Brain microvascular endothelial cell (primary cell): ENCODE data around the gene PRCD.

Experiments
- DNase-seq: peaks from one replicate; pipeline ENCODE4 v3.0.0-alpha.2; 2020
- H3K27ac ChIP-seq: fragments of 250-450 bp; sonication (Bioruptor Pico); 2 replicates; pipeline ENCODE4 v1.5.1; 2020; ENCODE audit warnings: mild to moderate bottlenecking, moderate library complexity
- H3K27me3 ChIP-seq: fragments of 250-450 bp; sonication (Bioruptor Pico); replicated peaks from 2 replicates; pipeline ENCODE4 v1.5.1; 2020; ENCODE audit warnings: mild to moderate bottlenecking
- H3K36me3 ChIP-seq: fragments of 250-450 bp; sonication (Bioruptor Pico); replicated peaks from 2 replicates; pipeline ENCODE4 v1.5.1; 2020; ENCODE audit warnings: mild to moderate bottlenecking
- H3K4me3 ChIP-seq: 2 replicates; pipeline ENCODE4 v1.5.1; 2011; ENCODE audit warnings: low read depth, mild to moderate bottlenecking, control low read depth, low read length, moderate library complexity
- CTCF ChIP-seq: IDR thresholded peaks from 2 replicates; pipeline ENCODE4 v1.5.1; 2011; ENCODE audit warnings: low read depth, mild to moderate bottlenecking, moderate library complexity, low read length, control low read depth, inconsistent platforms; ENCODE audit errors: missing control alignments
- in situ Hi-C: cut with HindIII; loops from 2 replicates; pipeline ENCODE4 v1.10.0; 2017; ENCODE audit warnings: low sequenced_read_pairs, low pct_ligation_motif_present

The PRCD gene

GRCh38 chr17:76569607-76570279 lies 29.9 kb downstream of the PRCD start:
- no peak for DNase-seq
- Histone ChIP-seq H3K36me3 (peaks cover 10% of the 10 kb centered on the region), H3K27me3 (no peaks in the 10 kb centered on the region), H3K4me3 (no peak overlapping the region), H3K27ac (no peak overlapping the region)
- in situ Hi-C loops = no loop called here
- TF ChIP-seq CTCF = no peak

DNA sequence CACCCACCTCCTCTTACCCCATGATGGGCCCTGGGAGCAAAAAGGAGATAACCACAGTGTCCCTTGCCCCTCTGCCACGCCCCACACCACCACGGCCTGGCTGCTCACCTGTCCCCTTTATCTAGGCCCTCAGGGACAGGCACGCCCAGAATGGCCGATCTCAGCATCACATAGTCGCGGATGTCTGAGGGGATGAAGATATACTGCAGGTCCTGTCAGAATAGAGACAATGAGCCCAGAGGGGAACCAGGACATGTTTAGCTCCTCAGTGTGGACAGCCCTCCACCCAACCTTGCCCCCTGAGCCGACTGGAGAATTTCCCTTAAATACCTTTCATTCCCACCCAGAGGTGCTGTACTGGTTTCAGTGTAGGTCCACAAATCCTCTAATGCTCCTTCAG lies 30.6 kb downstream of the PRCD start:
- Histone ChIP-seq H3K27me3 (no peaks in the 10 kb centered on the region), H3K4me3 (no peak overlapping the region), H3K27ac (no peak overlapping the region), H3K36me3 (peaks cover 6% of the 10 kb centered on the region)
- TF ChIP-seq CTCF = no peak
- in situ Hi-C loops = no loop called here
- no peak for DNase-seq

GRCh38 chr17:76570877-76571471 lies 31.1 kb downstream of the PRCD start:
- no peak overlapping the region for H3K27ac ChIP-seq
- peaks cover 2% of the 10 kb centered on the region for H3K36me3 ChIP-seq
- H3K27me3 ChIP-seq = no peaks in the 10 kb centered on the region
- in situ Hi-C loops = no loop called here
- no peak for DNase-seq
- no peak overlapping the region for H3K4me3 ChIP-seq
- TF ChIP-seq CTCF = no peak

GRCh38 chr17:76572201-76572910 lies 32.5 kb downstream of the PRCD start:
- Histone ChIP-seq H3K4me3 (no peak overlapping the region), H3K36me3 (no peaks in the 10 kb centered on the region), H3K27ac (no peak overlapping the region), H3K27me3 (no peaks in the 10 kb centered on the region)
- no peak for DNase-seq
- in situ Hi-C loops = no loop called here
- no peak for TF ChIP-seq CTCF

GRCh38 chr17:76573096-76573495 lies 33.3 kb downstream of the PRCD start:
- H3K36me3 ChIP-seq = no peaks in the 10 kb centered on the region
- in situ Hi-C loops = no loop called here
- H3K4me3 ChIP-seq = no peak overlapping the region
- no peaks in the 10 kb centered on the region for H3K27me3 ChIP-seq
- H3K27ac ChIP-seq = no peak overlapping the region
- no peak for TF ChIP-seq CTCF
- DNase-seq = no peak
